SJSA1 (cell line): ENCODE measurements around the gene RDH16. TPM values are rescaled to one million over a fixed set of nuclear protein-coding genes. Genes with fewer than 3 reads are reported as not detected.
A peak's percentile ranks its signal among the peaks of the same experiment; 100 is the strongest.

ENCODE experiments used
- DNase-seq, 2 experiments: peaks; one replicate each; pipeline ENCODE4 v3.0.0-alpha.2; 2015 to 2020; ENCODE audit warnings: low spot score in 2 of 2, low read depth in 1 of 2
- H3K27ac ChIP-seq: fragments of 250-450 bp; sonication (Bioruptor Pico); 2 replicates; pipeline ENCODE4 v1.5.1; 2020; ENCODE audit warnings: mild to moderate bottlenecking, moderate library complexity
- H3K27me3 ChIP-seq: fragments of 250-450 bp; sonication (Bioruptor Pico); replicated peaks from 2 replicates; pipeline ENCODE4 v1.5.1; 2020; ENCODE audit warnings: mild to moderate bottlenecking, moderate library complexity
- H3K36me3 ChIP-seq: fragments of 250-450 bp; sonication (Bioruptor Pico); 2 replicates; pipeline ENCODE4 v1.5.1; 2020; ENCODE audit warnings: mild to moderate bottlenecking
- H3K4me1 ChIP-seq: fragments of 250-450 bp; sonication (Bioruptor Pico); replicated peaks from 2 replicates; pipeline ENCODE4 v1.6.1; 2021; ENCODE audit warnings: mild to moderate bottlenecking
- H3K4me3 ChIP-seq: fragments of 250-450 bp; sonication (Bioruptor Pico); 2 replicates; pipeline ENCODE4 v1.5.1; 2020; ENCODE audit warnings: mild to moderate bottlenecking
- H3K9me3 ChIP-seq: fragments of 250-450 bp; sonication (Bioruptor Pico); replicated peaks from 2 replicates; pipeline ENCODE4 v1.5.1; 2020; ENCODE audit warnings: mild to moderate bottlenecking
- total RNA-seq: library from RNA; depleted of rRNA; stranded (reverse); fragments of >200 nt; shearing (Covaris generic); gene quantifications from 2 replicates; pipeline ENCODE4 v1.2.3, GENCODE V29; 2014; rRNA removed

RDH16 gene
- total RNA-seq: 0.05 TPM in 1 of 2 replicates, not detected in the other

GRCh38 chr12:56957229-56958052 is at the start of gene RDH16:
Gene RDH16 (minus strand): TSS chr12:56957608. CDS start chr12:56957462, 146 bp downstream.
- Histone ChIP-seq H3K4me1 (no peaks in the 10 kb centered on the region), H3K27me3 (peaks cover 8% of the 10 kb centered on the region), H3K27ac (no peak within 1 kb of the TSS), H3K36me3 (no peaks in the 10 kb centered on the region), H3K9me3 (no peaks in the 10 kb centered on the region; the same call in 1 of the 2 replicates), H3K4me3 (no peak within 1 kb of the TSS)
- DNase-seq: no peak

- Histone ChIP-seq H3K9me3 (no peaks in the 10 kb centered on the region), H3K27ac (no peak overlapping the region), H3K4me1 (peaks cover 23% of the 10 kb centered on the region), H3K36me3 (peaks cover 29% of the 10 kb centered on the region), H3K27me3 (no peaks in the 10 kb centered on the region), H3K4me3 (peak overlapping the region; percentile 90)
- no peak for DNase-seq
Observed at GRCh38 chr12:57006809-57007475, 49.5 kb upstream of the RDH16 start.

GRCh38 chr12:57005980-57006808 is 48.8 kb upstream of the RDH16 start, which contains the start of gene ZBTB39:
Gene ZBTB39 (minus strand): TSS chr12:57006546. CDS start chr12:57004917, 1,629 bp downstream.
- H3K27ac ChIP-seq: no peak within 1 kb of the TSS; the same call in 1 of the 2 replicates
- no peaks in the 10 kb centered on the region for H3K9me3 ChIP-seq
- peak within 1 kb of the TSS; percentile 90 for H3K4me3 ChIP-seq
- peaks cover 23% of the 10 kb centered on the region for H3K4me1 ChIP-seq
- peaks cover 36% of the 10 kb centered on the region for H3K36me3 ChIP-seq
- DNase-seq: peak; percentile 23 to 61
- H3K27me3 ChIP-seq: no peaks in the 10 kb centered on the region

- Histone ChIP-seq H3K36me3 (peaks cover 52% of the 10 kb centered on the region), H3K4me1 (peaks cover 23% of the 10 kb centered on the region), H3K27me3 (no peaks in the 10 kb centered on the region), H3K9me3 (0 out of 2 replicates have a peak, but pooled peaks cover 5% of the 10 kb centered on the region), H3K4me3 (no peak overlapping the region), H3K27ac (no peak overlapping the region)
- DNase-seq: no peak
Observed at GRCh38 chr12:57004651-57005050, 47.2 kb upstream of the RDH16 start.

GRCh38 chr12:57003395-57003794 is 46.0 kb upstream of the RDH16 start:
- Histone ChIP-seq H3K4me3 (no peak overlapping the region), H3K27me3 (no peaks in the 10 kb centered on the region), H3K9me3 (0 out of 2 replicates have a peak, but pooled peaks cover 5% of the 10 kb centered on the region), H3K27ac (no peak overlapping the region), H3K4me1 (peaks cover 12% of the 10 kb centered on the region), H3K36me3 (peaks cover 58% of the 10 kb centered on the region)
- DNase-seq: no peak

- DNase-seq: peak; percentile 37 to 69
- no peaks in the 10 kb centered on the region for H3K27me3 ChIP-seq
- 0 out of 2 replicates have a peak, but pooled peaks cover 5% of the 10 kb centered on the region for H3K9me3 ChIP-seq
- no peak overlapping the region for H3K27ac ChIP-seq
- peaks cover 5% of the 10 kb centered on the region; the same call in 1 of the 2 replicates for H3K4me1 ChIP-seq
- no peak overlapping the region for H3K4me3 ChIP-seq
- peaks cover 62% of the 10 kb centered on the region for H3K36me3 ChIP-seq
Observed at GRCh38 chr12:57001448-57001906, 44.1 kb upstream of the RDH16 start.

GRCh38 chr12:57000393-57000792 is 43.0 kb upstream of the RDH16 start:
- no peak for DNase-seq
- Histone ChIP-seq H3K36me3 (peaks cover 62% of the 10 kb centered on the region), H3K9me3 (0 out of 2 replicates have a peak, but pooled peaks cover 5% of the 10 kb centered on the region), H3K4me3 (no peak overlapping the region), H3K27ac (no peak overlapping the region), H3K4me1 (peaks cover 3% of the 10 kb centered on the region; the same call in 1 of the 2 replicates), H3K27me3 (no peaks in the 10 kb centered on the region)

- DNase-seq: no peak
- no peak overlapping the region for H3K27ac ChIP-seq
Observed at GRCh38 chr12:56999456-56999855, 42.0 kb upstream of the RDH16 start.

GRCh38 chr12:56998981-56999380 is 41.6 kb upstream of the RDH16 start:
- no peak overlapping the region for H3K4me3 ChIP-seq
- H3K36me3 ChIP-seq: peaks cover 54% of the 10 kb centered on the region

More at GRCh38 chr12:56999456-56999855, 42.0 kb upstream of the RDH16 start:
- H3K4me3 ChIP-seq: no peak overlapping the region
- H3K4me1 ChIP-seq: no peaks in the 10 kb centered on the region; the same call in 1 of the 2 replicates
- no peaks in the 10 kb centered on the region for H3K27me3 ChIP-seq
- peaks cover 58% of the 10 kb centered on the region for H3K36me3 ChIP-seq
- 0 out of 2 replicates have a peak, but pooled peaks cover 5% of the 10 kb centered on the region for H3K9me3 ChIP-seq

GRCh38 chr12:56998316-56998715 is 40.9 kb upstream of the RDH16 start:
- Histone ChIP-seq H3K9me3 (0 out of 2 replicates have a peak, but pooled peaks cover 5% of the 10 kb centered on the region), H3K36me3 (peaks cover 47% of the 10 kb centered on the region), H3K4me1 (no peaks in the 10 kb centered on the region; the same call in 1 of the 2 replicates), H3K27ac (no peak overlapping the region), H3K4me3 (no peak overlapping the region), H3K27me3 (no peaks in the 10 kb centered on the region)
- DNase-seq: no peak

More at GRCh38 chr12:56998981-56999380, 41.6 kb upstream of the RDH16 start:
- no peak for DNase-seq
- Histone ChIP-seq H3K27ac (no peak overlapping the region), H3K27me3 (no peaks in the 10 kb centered on the region), H3K4me1 (no peaks in the 10 kb centered on the region; the same call in 1 of the 2 replicates), H3K9me3 (0 out of 2 replicates have a peak, but pooled peaks cover 5% of the 10 kb centered on the region)

GRCh38 chr12:56996793-56997545 is 39.6 kb upstream of the RDH16 start:
- H3K4me3 ChIP-seq: no peak overlapping the region

GRCh38 chr12:56995930-56996496 is 38.6 kb upstream of the RDH16 start:
- Histone ChIP-seq H3K27ac (no peak overlapping the region), H3K36me3 (peaks cover 24% of the 10 kb centered on the region), H3K4me3 (no peak overlapping the region), H3K9me3 (0 out of 2 replicates have a peak, but pooled peaks cover 5% of the 10 kb centered on the region), H3K27me3 (no peaks in the 10 kb centered on the region), H3K4me1 (peaks cover 2% of the 10 kb centered on the region)
- DNase-seq: peak in 1 of 2 experiments; percentile 36

More at GRCh38 chr12:56996793-56997545, 39.6 kb upstream of the RDH16 start:
- H3K4me1 ChIP-seq: no peaks in the 10 kb centered on the region; the same call in 1 of the 2 replicates
- H3K36me3 ChIP-seq: peaks cover 33% of the 10 kb centered on the region
- no peaks in the 10 kb centered on the region for H3K27me3 ChIP-seq
- 0 out of 2 replicates have a peak, but pooled peaks cover 5% of the 10 kb centered on the region for H3K9me3 ChIP-seq
- no peak overlapping the region for H3K27ac ChIP-seq
- peak in 1 of 2 experiments; percentile 32 for DNase-seq
